HL-60/S4 treated with retinoic acid at 250 ng/mL for 4 days and 3 days (cell line): ENCODE data around the gene SCRN1.

Source experiments
- in situ Hi-C: fragments of 300-500 bp; cut with MboI; formaldehyde crosslinking; loops from 2 replicates; pipeline ENCODE4 v1.7.0; 2022; ENCODE audit warnings: low sequenced_read_pairs

The SCRN1 gene

GRCh38 chr7:29929018-29929807 is 60.4 kb downstream of the SCRN1 start:
- in situ Hi-C loops = no loop called here

GRCh38 chr7:29926741-29927140 is 62.9 kb downstream of the SCRN1 start:
- in situ Hi-C loops = no loop called here

GRCh38 chr7:29926216-29926615 is 63.4 kb downstream of the SCRN1 start:
- in situ Hi-C loops = no loop called here

- in situ Hi-C loops = no loop called here
Measured at GRCh38 chr7:29924684-29925083, 64.9 kb downstream of the SCRN1 start.

- in situ Hi-C loops = no loop called here
Measured at GRCh38 chr7:29924006-29924405, 65.6 kb downstream of the SCRN1 start.

- in situ Hi-C loops = no loop called here
Measured at GRCh38 chr7:29922921-29923700, 66.5 kb downstream of the SCRN1 start.

GRCh38 chr7:29921404-29922010 is 68.1 kb downstream of the SCRN1 start:
- in situ Hi-C loops = no loop called here

GRCh38 chr7:29920491-29920890 is 69.1 kb downstream of the SCRN1 start:
- in situ Hi-C loops = no loop called here

- in situ Hi-C loops = no loop called here
Measured at GRCh38 chr7:29919790-29920189, 69.8 kb downstream of the SCRN1 start.

GRCh38 chr7:29918850-29919249 is 70.8 kb downstream of the SCRN1 start:
- in situ Hi-C loops = no loop called here

GRCh38 chr7:29917641-29918040 is 72.0 kb downstream of the SCRN1 start:
- in situ Hi-C loops = no loop called here

GRCh38 chr7:29915481-29916215 is 74.0 kb downstream of the SCRN1 start:
- in situ Hi-C loops = no loop called here

GRCh38 chr7:29914180-29914579 is 75.4 kb downstream of the SCRN1 start:
- in situ Hi-C loops = no loop called here

- in situ Hi-C loops = no loop called here
Measured at GRCh38 chr7:29906200-29907022, 83.2 kb downstream of the SCRN1 start.

GRCh38 chr7:29900745-29901144 is 88.9 kb downstream of the SCRN1 start:
- in situ Hi-C loops = no loop called here

- in situ Hi-C loops = no loop called here
Measured at GRCh38 chr7:29898301-29898700, 91.3 kb downstream of the SCRN1 start.

- in situ Hi-C loops = no loop called here
Measured at GRCh38 chr7:29896685-29897411, 92.8 kb downstream of the SCRN1 start.

GRCh38 chr7:29895559-29895958 is 94.0 kb downstream of the SCRN1 start:
- in situ Hi-C loops = no loop called here

GRCh38 chr7:29894256-29894655 is 95.3 kb downstream of the SCRN1 start:
- in situ Hi-C loops = no loop called here
